H9 (cell line): ENCODE results near the gene CCDC88C. TPM values are rescaled to one million over a fixed set of nuclear protein-coding genes. Genes with fewer than 3 reads are reported as not detected.
A peak's percentile ranks its signal among the peaks of the same experiment; 100 is the strongest.

Experiments used
- DNase-seq: peaks from one replicate; pipeline ENCODE4 v3.0.0-alpha.2; 2017
- H2AFZ ChIP-seq: one replicate; pipeline ENCODE4 v1.6.1; 2013; ENCODE audit warnings: mild to moderate bottlenecking, low read length, control low read depth, moderate library complexity
- H2AK5ac ChIP-seq: 2 replicates; pipeline ENCODE4 v1.6.1; 2013; ENCODE audit warnings: low read length, control low read depth, mixed read lengths; ENCODE audit not compliant: insufficient read length
- H2BK120ac ChIP-seq: one replicate; pipeline ENCODE4 v1.6.1; 2013; ENCODE audit warnings: low read depth, mild to moderate bottlenecking, low read length, control low read depth, inconsistent platforms; ENCODE audit not compliant: poor library complexity, severe bottlenecking
- H2BK12ac ChIP-seq: 2 replicates; pipeline ENCODE4 v1.6.1; 2013; ENCODE audit warnings: low read length, control low read depth, mixed read lengths, low read depth; ENCODE audit not compliant: insufficient read length
- H2BK15ac ChIP-seq: 2 replicates; pipeline ENCODE4 v1.6.1; 2013; ENCODE audit warnings: low read depth, low read length, control low read depth
- H2BK20ac ChIP-seq: one replicate; pipeline ENCODE4 v1.6.1; 2013; ENCODE audit warnings: low read depth, mild to moderate bottlenecking, low read length, control low read depth, inconsistent platforms; ENCODE audit not compliant: poor library complexity, severe bottlenecking
- H2BK5ac ChIP-seq: 2 replicates; pipeline ENCODE4 v1.6.1; 2013; ENCODE audit warnings: low read length, control low read depth, mixed read lengths; ENCODE audit not compliant: insufficient read length
- H3K14ac ChIP-seq: 2 replicates; pipeline ENCODE4 v1.6.1; 2013; ENCODE audit warnings: low read length, control low read depth; ENCODE audit not compliant: insufficient read depth
- H3K18ac ChIP-seq: 2 replicates; pipeline ENCODE4 v1.6.1; 2013; ENCODE audit warnings: low read depth, mild to moderate bottlenecking, mixed read lengths, low read length, control low read depth; ENCODE audit not compliant: insufficient read length
- H3K23ac ChIP-seq: 2 replicates; pipeline ENCODE4 v1.6.1; 2013; ENCODE audit warnings: low read length, control low read depth, mixed read lengths, low read depth; ENCODE audit not compliant: insufficient read length
- H3K23me2 ChIP-seq: 2 replicates; pipeline ENCODE4 v1.6.1; 2013; ENCODE audit warnings: low read depth, mild to moderate bottlenecking, mixed read lengths, low read length, control low read depth; ENCODE audit not compliant: insufficient read length, poor library complexity, severe bottlenecking
- H3K27ac ChIP-seq: 2 replicates; pipeline ENCODE4 v1.5.1; 2013; ENCODE audit warnings: low read length, control low read depth, mixed read lengths, low read depth; ENCODE audit not compliant: insufficient read length
- H3K27me3 ChIP-seq: 2 replicates; pipeline ENCODE4 v1.6.1; 2013; ENCODE audit warnings: low read length, control low read depth, inconsistent platforms; ENCODE audit not compliant: insufficient read depth
- H3K4ac ChIP-seq: 2 replicates; pipeline ENCODE4 v1.6.1; 2013; ENCODE audit warnings: low read depth, mild to moderate bottlenecking, control low read depth, inconsistent platforms, low read length, moderate library complexity
- H3K4me1 ChIP-seq: 2 replicates; pipeline ENCODE4 v1.6.1; 2013; ENCODE audit warnings: low read length, control low read depth, inconsistent platforms; ENCODE audit not compliant: insufficient read depth
- H3K4me2 ChIP-seq: 2 replicates; pipeline ENCODE4 v1.6.1; 2013; ENCODE audit warnings: low read length, control low read depth, mixed read lengths; ENCODE audit not compliant: insufficient read length, insufficient read depth
- H3K56ac ChIP-seq: 2 replicates; pipeline ENCODE4 v1.6.1; 2013; ENCODE audit warnings: low read depth, mild to moderate bottlenecking, mixed read lengths, low read length, control low read depth; ENCODE audit not compliant: insufficient read length
- H3K79me1 ChIP-seq: 2 replicates; pipeline ENCODE4 v1.6.1; 2013; ENCODE audit warnings: low read depth, mild to moderate bottlenecking, moderate library complexity, low read length, control low read depth, inconsistent platforms; ENCODE audit not compliant: insufficient read depth, poor library complexity, severe bottlenecking
- H3K79me2 ChIP-seq: 2 replicates; pipeline ENCODE4 v1.6.1; 2013; ENCODE audit warnings: low read length, control low read depth, inconsistent platforms; ENCODE audit not compliant: insufficient read depth
- H3K9ac ChIP-seq: 2 replicates; pipeline ENCODE4 v1.6.1; 2013; ENCODE audit warnings: low read length, control low read depth, mixed read lengths; ENCODE audit not compliant: insufficient read length; ENCODE audit errors: extremely low read depth
- H3K9me3 ChIP-seq: one replicate; pipeline ENCODE4 v1.6.1; 2013; ENCODE audit warnings: low read depth, low read length, inconsistent platforms; ENCODE audit not compliant: control insufficient read depth
- H3T11ph ChIP-seq: one replicate; pipeline ENCODE4 v1.6.1; 2013; ENCODE audit warnings: mild to moderate bottlenecking, low read length, control low read depth, inconsistent platforms
- H4K20me1 ChIP-seq: one replicate; pipeline ENCODE4 v1.6.1; 2013; ENCODE audit not compliant: control insufficient read depth, insufficient read length, insufficient read depth
- H4K5ac ChIP-seq: 2 replicates; pipeline ENCODE4 v1.6.1; 2013; ENCODE audit warnings: low read depth, mild to moderate bottlenecking, mixed read lengths, low read length, control low read depth; ENCODE audit not compliant: insufficient read length
- H4K8ac ChIP-seq: replicated peaks from 2 replicates; pipeline ENCODE4 v1.6.1; 2013; ENCODE audit warnings: low read length, control low read depth, mixed read lengths, low read depth; ENCODE audit not compliant: insufficient read length
- H4K91ac ChIP-seq: 2 replicates; pipeline ENCODE4 v1.6.1; 2013; ENCODE audit warnings: low read depth, mild to moderate bottlenecking, moderate library complexity, mixed read lengths, low read length, control low read depth; ENCODE audit not compliant: insufficient read length
- H3K27ac Mint-ChIP-seq, 3 experiments: 2 replicates in 2 of 3; 3 replicates in 1 of 3; pipeline ENCODE4 v1.8.0; 2020 to 2021; ENCODE audit warnings: mixed read lengths in 3 of 3, mild to moderate bottlenecking in 1 of 3, moderate library complexity in 1 of 3
- H3K27me3 Mint-ChIP-seq: 2 replicates; pipeline ENCODE4 v1.8.0; 2021; ENCODE audit warnings: low read depth, mild to moderate bottlenecking, moderate library complexity, mixed read lengths
- H3K36me3 Mint-ChIP-seq, 3 experiments: 2 replicates in 2 of 3; 3 replicates in 1 of 3; pipeline ENCODE4 v1.8.0; 2020 to 2021; ENCODE audit warnings: low read depth in 3 of 3, mixed read lengths in 3 of 3; ENCODE audit not compliant: insufficient read depth in 1 of 3
- H3K4me1 Mint-ChIP-seq, 2 experiments: 2 replicates each; pipeline ENCODE4 v1.8.0; 2020; ENCODE audit warnings: mixed read lengths in 2 of 2
- H3K4me3 Mint-ChIP-seq, 2 experiments: 2 replicates in 1 of 2; 3 replicates in 1 of 2; pipeline ENCODE4 v1.8.0; 2020 to 2021; ENCODE audit warnings: mild to moderate bottlenecking in 2 of 2, mixed read lengths in 2 of 2, moderate library complexity in 1 of 2
- H3K9me3 Mint-ChIP-seq, 2 experiments: 2 replicates in 1 of 2; 3 replicates in 1 of 2; pipeline ENCODE4 v1.8.0; 2020; ENCODE audit warnings: mild to moderate bottlenecking in 2 of 2, mixed read lengths in 2 of 2, moderate library complexity in 1 of 2
- CTCF ChIP-seq: fragments of 200-600 bp; sonication (generic); conservative IDR thresholded peaks from 3 replicates; pipeline ENCODE4 v1.8.0; 2021; ENCODE audit warnings: antibody characterized with exemption, mild to moderate bottlenecking
- WGBS: extraction: QIAGEN DNeasy Blood & Tissue Kit; methylation state at CpG from one replicate; pipeline ENCODE4 v1.1.7; 2013; ENCODE audit warnings: missing lambda C conversion rate, low lambda C conversion rate, mixed read lengths; ENCODE audit not compliant: insufficient read length; ENCODE audit errors: extremely low coverage; 5-methylcytosine and 5-hydroxymethylcytosine counted together
- total RNA-seq: library from RNA; stranded (reverse); gene quantifications from 2 replicates; pipeline ENCODE4 v1.2.1, GENCODE V29; 2021

Gene CCDC88C
- total RNA-seq, 1 experiment from 2014 or later, result 52.4 TPM

GRCh38 chr14:91295851-91296796 is 121.5 kb downstream of the CCDC88C start:
- H4K20me1 ChIP-seq, result peaks cover 2% of the 10 kb centered on the region
- H3T11ph ChIP-seq, result no peak overlapping the region
- H3K79me2 ChIP-seq, result no peaks in the 10 kb centered on the region
- H3K79me1 ChIP-seq, result no peaks in the 10 kb centered on the region
- H4K5ac ChIP-seq, result no peak overlapping the region
- H3K27me3 Mint-ChIP-seq, result no peaks in the 10 kb centered on the region
- no peak overlapping the region for H3K23ac ChIP-seq
- no peak overlapping the region for H4K8ac ChIP-seq
- peak overlapping the region in 2 of 3 experiments; percentile 9 to 51; a peak in 3 of 7 replicates for H3K27ac Mint-ChIP-seq
- no peak overlapping the region for H2BK5ac ChIP-seq
- peaks cover 41 to 87% (median 62%) of the 10 kb centered on the region in 3 experiments; a peak in 6 of 7 replicates for H3K36me3 Mint-ChIP-seq
- no peaks in the 10 kb centered on the region for H3K23me2 ChIP-seq
- H4K91ac ChIP-seq, result no peak overlapping the region
- no peak overlapping the region for H2BK120ac ChIP-seq
- no CpG with 5 or more reads among the region's 23 CpGs for WGBS
- no peak overlapping the region for H3K4me2 ChIP-seq
- H3K9ac ChIP-seq, result no peak overlapping the region
- H2BK15ac ChIP-seq, result no peak overlapping the region
- no peaks in the 10 kb centered on the region for H3K9me3 ChIP-seq
- no peak overlapping the region for H3K14ac ChIP-seq
- H2AFZ ChIP-seq, result no peak overlapping the region
- H2AK5ac ChIP-seq, result no peak overlapping the region
- no peaks in the 10 kb centered on the region for H3K27me3 ChIP-seq
- no peak overlapping the region for H3K56ac ChIP-seq
- no peak overlapping the region for H3K27ac ChIP-seq
- no peaks in the 10 kb centered on the region for H3K9me3 Mint-ChIP-seq
- no peak overlapping the region for H3K4me3 Mint-ChIP-seq
- no peak overlapping the region for H2BK20ac ChIP-seq
- no peak overlapping the region for H3K18ac ChIP-seq
- no peak for DNase-seq
- H2BK12ac ChIP-seq, result no peak overlapping the region
- TF ChIP-seq CTCF, result no peak
- no peaks in the 10 kb centered on the region for H3K4me1 Mint-ChIP-seq
- no peaks in the 10 kb centered on the region for H3K4me1 ChIP-seq
- no peak overlapping the region for H3K4ac ChIP-seq
